Neuronal stem cell (in vitro differentiated cells): Measurements from ENCODE around the gene AMPD3. TPM values are rescaled to one million over a fixed set of nuclear protein-coding genes. Genes with fewer than 3 reads are reported as not detected.

ENCODE experiments used
- DNase-seq: peaks from one replicate; pipeline ENCODE4 v3.0.0-alpha.2; 2013; ENCODE audit warnings: low spot score
- H2AFZ ChIP-seq: one replicate; pipeline ENCODE4 v1.6.1; 2013; ENCODE audit warnings: mild to moderate bottlenecking, low read length, inconsistent platforms
- H2AK5ac ChIP-seq: 2 replicates; pipeline ENCODE4 v1.6.1; 2013; ENCODE audit warnings: low read depth, mild to moderate bottlenecking, inconsistent platforms, low read length, moderate library complexity, mixed read lengths
- H2BK120ac ChIP-seq: 2 replicates; pipeline ENCODE4 v1.6.1; 2013; ENCODE audit warnings: low read depth, mild to moderate bottlenecking, inconsistent platforms, low read length, moderate library complexity, mixed read lengths
- H2BK12ac ChIP-seq: one replicate; pipeline ENCODE4 v1.6.1; 2013; ENCODE audit warnings: low read length, inconsistent platforms
- H2BK15ac ChIP-seq: 2 replicates; pipeline ENCODE4 v1.6.1; 2013; ENCODE audit warnings: mild to moderate bottlenecking, low read length, inconsistent platforms, mixed read lengths
- H2BK5ac ChIP-seq: one replicate; pipeline ENCODE4 v1.6.1; 2013; ENCODE audit warnings: inconsistent platforms, mild to moderate bottlenecking, low read length, moderate library complexity
- H3K14ac ChIP-seq: one replicate; pipeline ENCODE4 v1.6.1; 2013; ENCODE audit warnings: low read length, inconsistent platforms
- H3K18ac ChIP-seq: 2 replicates; pipeline ENCODE4 v1.6.1; 2013; ENCODE audit warnings: low read length, inconsistent platforms
- H3K23ac ChIP-seq: 2 replicates; pipeline ENCODE4 v1.6.1; 2013; ENCODE audit warnings: low read depth, mild to moderate bottlenecking, mixed read lengths, low read length, inconsistent platforms; ENCODE audit not compliant: poor library complexity
- H3K27ac ChIP-seq: replicated peaks from 3 replicates; pipeline ENCODE4 v1.5.1; 2013; ENCODE audit warnings: low read length, inconsistent platforms
- H3K27me3 ChIP-seq, 3 experiments: 2 replicates each; pipeline ENCODE4 v1.6.1; 2013; ENCODE audit warnings: low read length in 3 of 3, mild to moderate bottlenecking in 2 of 3, inconsistent platforms in 1 of 3, low read depth in 1 of 3, mixed read lengths in 1 of 3, moderate library complexity in 1 of 3; ENCODE audit not compliant: control insufficient read depth in 3 of 3, insufficient read depth in 3 of 3
- H3K36me3 ChIP-seq, 2 donors: replicated peaks in 1 of 2; 2 replicates each; pipeline ENCODE4 v1.6.1; 2013; ENCODE audit warnings: low read length in 2 of 2; ENCODE audit not compliant: control insufficient read depth in 2 of 2, insufficient read depth in 2 of 2
- H3K4ac ChIP-seq: 2 replicates; pipeline ENCODE4 v1.6.1; 2013; ENCODE audit warnings: inconsistent platforms, mild to moderate bottlenecking, low read length, moderate library complexity
- H3K4me1 ChIP-seq, 2 donors: 1 replicate in 1 of 2; 2 replicates in 1 of 2; pipeline ENCODE4 v1.6.1; 2013; ENCODE audit warnings: low read length in 2 of 2, low read depth in 1 of 2; ENCODE audit not compliant: control insufficient read depth in 2 of 2, insufficient read depth in 1 of 2
- H3K4me2 ChIP-seq: one replicate; pipeline ENCODE4 v1.6.1; 2013; ENCODE audit warnings: mild to moderate bottlenecking, low read length, inconsistent platforms; ENCODE audit not compliant: insufficient read depth, poor library complexity, severe bottlenecking
- H3K4me3 ChIP-seq, 2 donors: 2 replicates each; pipeline ENCODE4 v1.5.1; 2013; ENCODE audit warnings: low read length in 2 of 2, mild to moderate bottlenecking in 2 of 2, inconsistent platforms in 1 of 2, moderate library complexity in 1 of 2
- H3K79me1 ChIP-seq: one replicate; pipeline ENCODE4 v1.6.1; 2013; ENCODE audit warnings: low read depth, mild to moderate bottlenecking, inconsistent platforms, low read length, moderate library complexity
- H3K9ac ChIP-seq: one replicate; pipeline ENCODE4 v1.6.1; 2013; ENCODE audit warnings: mild to moderate bottlenecking, low read depth, low read length, inconsistent platforms; ENCODE audit not compliant: poor library complexity
- H3K9me3 ChIP-seq, 2 donors: replicated peaks in 1 of 2; 2 replicates each; pipeline versions ENCODE3 to v1.6.1; 2013; ENCODE audit warnings: low read length in 2 of 2, mild to moderate bottlenecking in 2 of 2, inconsistent platforms in 1 of 2, low read depth in 1 of 2, mixed read lengths in 1 of 2, moderate library complexity in 1 of 2; ENCODE audit not compliant: control insufficient read depth in 2 of 2, insufficient read depth in 1 of 2
- H4K8ac ChIP-seq: one replicate; pipeline ENCODE4 v1.6.1; 2013; ENCODE audit warnings: low read depth, mild to moderate bottlenecking, inconsistent platforms, low read length, moderate library complexity
- H4K91ac ChIP-seq: one replicate; pipeline ENCODE4 v1.6.1; 2013; ENCODE audit warnings: low read length, low read depth, mild to moderate bottlenecking, inconsistent platforms; ENCODE audit not compliant: poor library complexity
- WGBS, 2 donors: extraction: QIAGEN DNeasy Blood & Tissue Kit; methylation state at CpG; one replicate each; pipeline ENCODE4 v1.1.7; 2013; ENCODE audit warnings: missing lambda C conversion rate in 2 of 2, mixed read lengths in 1 of 2; ENCODE audit not compliant: insufficient read length in 2 of 2, insufficient replicate concordance in 1 of 2; ENCODE audit errors: extremely low coverage in 2 of 2; 5-methylcytosine and 5-hydroxymethylcytosine counted together
- polyA plus RNA-seq, 2 experiments: library from polyadenylated mRNA; stranded (reverse); fragments of 200-250 nt; gene quantifications; one replicate each; pipeline ENCODE4 v1.2.3, GENCODE V29; 2013

Gene AMPD3
- 0.99 TPM for polyA plus RNA-seq (2013, experiment 1 of 2)
- 1.2 TPM for polyA plus RNA-seq (2013, experiment 2 of 2)

DNA sequence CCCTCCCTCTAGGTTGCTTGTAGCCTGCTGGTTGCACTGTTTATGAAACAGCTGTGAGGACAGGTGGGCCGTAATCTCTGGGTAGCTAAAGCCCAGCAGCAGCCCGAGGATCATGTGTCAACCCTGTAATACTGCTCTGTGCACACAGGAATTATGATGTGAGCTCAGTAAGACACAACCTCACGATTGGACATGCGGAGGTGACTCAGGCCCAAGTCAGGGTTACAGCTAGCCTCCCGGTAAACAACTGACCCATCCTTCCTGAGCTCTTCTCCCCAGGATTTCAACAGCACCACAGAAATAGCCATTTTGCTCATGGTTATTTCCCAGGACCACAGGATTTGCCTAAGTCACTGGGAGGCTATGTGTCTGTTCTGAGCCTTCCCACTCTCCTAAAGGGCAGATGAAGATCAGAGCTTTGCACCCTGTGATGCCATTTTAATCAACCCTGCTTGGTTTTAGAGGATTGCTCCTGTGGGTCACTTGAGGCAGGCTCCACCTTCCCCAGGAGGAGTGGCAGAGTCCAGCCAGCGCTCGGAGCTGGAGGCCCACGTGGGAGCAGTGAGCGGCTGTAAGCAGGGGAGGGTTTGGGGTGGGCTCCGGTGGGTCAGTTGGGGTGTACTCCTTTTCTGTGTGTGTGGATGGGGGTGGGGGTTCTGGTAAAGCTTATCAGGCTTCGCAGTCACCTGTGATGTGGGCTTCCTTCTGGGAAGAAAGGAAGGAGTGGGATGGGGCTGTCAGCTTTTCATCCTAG, at the start of gene AMPD3:
Gene AMPD3, plus strand, starts transcription at position 387 of the 754 bp plus-strand sequence. CDS start 6,256 bp downstream, outside the sequence.
- Histone ChIP-seq H3K9ac (peak within 1 kb of the TSS; percentile 36), H3K27ac (no peak within 1 kb of the TSS), H4K8ac (no peak within 1 kb of the TSS), H3K4me1 (peaks cover 13 to 20% of the 10 kb centered on the region in 2 donors), H3K27me3 (peaks cover 0 to 46% (median 20%) of the 10 kb centered on the region in 3 experiments), H3K4me3 (peak within 1 kb of the TSS in 1 of 2 donors; percentile 32), H3K14ac (no peak within 1 kb of the TSS), H3K9me3 (peaks cover 2 to 3% of the 10 kb centered on the region in 2 donors), H3K4ac (no peak within 1 kb of the TSS), H2BK12ac (no peak within 1 kb of the TSS), H3K79me1 (no peaks in the 10 kb centered on the region), H2BK15ac (no peak within 1 kb of the TSS), H2BK120ac (no peak within 1 kb of the TSS), H2AFZ (peak within 1 kb of the TSS; percentile 84), H3K18ac (peak within 1 kb of the TSS; percentile 66), H3K36me3 (no peaks in the 10 kb centered on the region), H2AK5ac (no peak within 1 kb of the TSS), H3K4me2 (peak within 1 kb of the TSS; percentile 36), H4K91ac (no peak within 1 kb of the TSS), H3K23ac (no peak within 1 kb of the TSS), H2BK5ac (no peak within 1 kb of the TSS)
- DNase-seq: no peak
- WGBS, 2 donors: no CpG with 5 or more reads among the region's 11 CpGs

DNA sequence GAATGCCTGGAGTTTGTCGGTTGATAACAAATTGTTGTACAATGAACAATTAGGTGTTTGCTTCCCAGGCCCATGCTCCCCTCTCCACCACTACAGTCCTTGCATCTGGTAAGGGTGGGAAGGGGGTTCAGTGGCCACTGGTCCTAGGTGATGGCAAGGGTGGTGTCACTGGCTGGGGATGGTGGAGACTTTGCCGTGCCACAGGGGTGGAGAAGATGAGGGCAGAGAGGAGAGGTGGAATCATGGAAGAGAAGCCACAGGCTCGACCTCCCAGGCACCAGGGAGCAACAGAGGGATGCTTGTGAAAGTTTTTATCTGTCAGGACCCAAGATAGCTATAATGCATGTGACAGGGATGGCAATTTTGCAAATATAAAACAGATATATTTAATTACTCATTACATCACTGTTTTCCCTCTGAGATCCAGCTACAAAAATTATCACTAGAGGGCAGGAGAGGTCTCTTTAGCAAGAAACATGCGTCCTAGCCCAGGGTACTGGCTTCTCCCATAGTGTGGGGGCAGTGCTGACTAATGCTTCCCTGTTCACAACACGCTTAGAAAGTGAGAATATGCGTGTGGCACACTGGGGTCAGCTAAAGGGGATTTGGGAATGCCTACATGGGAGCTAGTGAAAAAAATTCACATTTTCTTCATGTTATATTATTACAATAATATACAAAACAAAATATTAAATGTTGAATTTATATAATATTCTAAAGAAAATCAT, 49.0 kb upstream of the AMPD3 start:
- Histone ChIP-seq H3K18ac (peak overlapping the region; percentile 61), H2BK12ac (no peak overlapping the region), H3K79me1 (no peaks in the 10 kb centered on the region), H3K4me1 (no peaks in the 10 kb centered on the region), H3K4me3 (peak overlapping the region in 1 of 2 donors; percentile 15), H3K27ac (no peak overlapping the region), H2AFZ (peak overlapping the region; percentile 25), H4K8ac (no peak overlapping the region), H2BK120ac (no peak overlapping the region), H3K4ac (no peak overlapping the region), H2AK5ac (no peak overlapping the region), H4K91ac (peak overlapping the region; percentile 47), H3K9ac (no peak overlapping the region), H3K27me3 (no peaks in the 10 kb centered on the region), H2BK15ac (peak overlapping the region; percentile 18), H3K36me3 (no peaks in the 10 kb centered on the region), H3K23ac (no peak overlapping the region), H3K9me3 (no peaks in the 10 kb centered on the region), H2BK5ac (no peak overlapping the region), H3K14ac (peak overlapping the region; percentile 10), H3K4me2 (no peak overlapping the region)
- peak; percentile 56 for DNase-seq
- no CpG with 5 or more reads among the region's 6 CpGs for WGBS, 2 donors

DNA sequence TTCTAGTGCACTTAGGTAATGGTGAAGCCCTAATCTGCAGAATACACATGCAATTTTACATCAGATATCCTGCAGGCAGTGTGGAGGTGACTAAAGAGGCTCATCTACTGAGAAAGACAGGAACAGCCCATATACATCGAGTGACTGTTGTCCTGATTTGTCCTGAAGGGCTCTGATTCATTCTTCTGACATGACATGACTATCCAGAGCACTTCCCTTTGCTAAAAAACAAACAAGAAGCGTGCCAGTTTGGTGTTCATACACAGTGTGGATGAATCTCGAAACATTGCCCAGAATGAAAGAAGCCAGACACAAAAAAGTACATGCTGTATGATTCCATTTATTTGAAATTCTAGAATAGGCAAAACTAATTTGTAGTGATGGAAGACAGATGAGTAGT, 48.0 kb upstream of the AMPD3 start:
- no peak overlapping the region for H2BK5ac ChIP-seq
- H2AK5ac ChIP-seq: no peak overlapping the region
- H2BK120ac ChIP-seq: no peak overlapping the region
- no peak overlapping the region for H4K91ac ChIP-seq
- H3K79me1 ChIP-seq: no peaks in the 10 kb centered on the region
- no peaks in the 10 kb centered on the region for H3K9me3 ChIP-seq
- DNase-seq: no peak
- H3K14ac ChIP-seq: no peak overlapping the region
- no peak overlapping the region for H3K4me2 ChIP-seq
- no peak overlapping the region for H3K4me3 ChIP-seq
- no peak overlapping the region for H3K4ac ChIP-seq
- H3K4me1 ChIP-seq: no peaks in the 10 kb centered on the region
- H3K27ac ChIP-seq: no peak overlapping the region
- no peak overlapping the region for H2BK15ac ChIP-seq
- no peak overlapping the region for H3K9ac ChIP-seq
- no peak overlapping the region for H2AFZ ChIP-seq
- no peak overlapping the region for H4K8ac ChIP-seq
- H3K27me3 ChIP-seq: no peaks in the 10 kb centered on the region
- H3K23ac ChIP-seq: no peak overlapping the region
- no peak overlapping the region for H3K18ac ChIP-seq
- no CpG with 5 or more reads among the region's 3 CpGs for WGBS, 2 donors
- H3K36me3 ChIP-seq: no peaks in the 10 kb centered on the region
- H2BK12ac ChIP-seq: no peak overlapping the region
